ENCODE results near the gene ZXDB.
"Not testable (repeated sequence)": the region's sequence is repeated elsewhere in the genome, so short reads cannot be mapped to it uniquely, and the experiment has no call there.

The ZXDB gene

DNA sequence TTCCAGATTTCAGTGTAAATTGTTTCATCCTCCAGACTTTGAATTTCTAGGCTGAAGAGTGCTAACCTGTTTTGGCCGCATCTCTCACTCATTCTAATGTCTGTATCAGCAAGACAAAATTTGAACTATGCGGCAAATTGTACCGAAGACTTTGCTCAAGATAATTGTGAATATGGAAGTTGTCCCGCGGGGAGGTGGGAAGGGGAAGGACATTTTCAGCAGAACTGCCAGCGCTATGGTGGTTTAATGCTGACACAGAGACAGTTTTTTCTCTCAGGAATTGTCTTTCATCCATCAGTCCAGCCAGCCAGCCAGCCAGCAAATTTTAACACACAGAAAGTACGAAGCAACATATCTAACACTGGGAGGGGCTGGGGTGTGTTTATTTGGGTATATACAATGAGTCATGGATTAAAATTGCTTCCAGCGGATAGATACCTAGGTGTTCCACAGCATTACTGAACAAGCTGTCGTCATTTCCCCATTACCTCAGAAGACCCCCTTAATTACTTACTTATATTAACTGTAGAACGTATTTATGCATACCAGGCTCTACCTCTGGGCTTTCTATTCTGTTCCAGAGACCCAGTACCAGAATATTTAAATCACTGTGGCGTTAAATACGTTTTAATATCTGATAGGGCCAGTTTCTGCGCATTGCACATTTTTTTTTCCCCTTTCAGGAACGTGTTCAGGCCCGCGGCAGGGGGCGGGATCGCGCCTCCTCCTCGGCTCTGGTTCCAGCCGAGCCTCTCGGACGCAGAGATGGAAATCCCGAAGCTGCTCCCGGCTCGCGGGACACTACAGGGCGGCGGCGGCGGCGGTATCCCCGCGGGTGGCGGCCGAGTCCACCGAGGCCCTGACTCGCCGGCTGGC, at the start of gene ZXDB:
Gene ZXDB (plus strand): TSS at position 728 of the 876 bp plus-strand sequence. CDS start 38 bp downstream, at position 766.
- peak within 1 kb of the TSS; percentile 68; the same call in 1 of the 2 replicates for H3K4me3 ChIP-seq (ENCODE audit: low read length)

DNA sequence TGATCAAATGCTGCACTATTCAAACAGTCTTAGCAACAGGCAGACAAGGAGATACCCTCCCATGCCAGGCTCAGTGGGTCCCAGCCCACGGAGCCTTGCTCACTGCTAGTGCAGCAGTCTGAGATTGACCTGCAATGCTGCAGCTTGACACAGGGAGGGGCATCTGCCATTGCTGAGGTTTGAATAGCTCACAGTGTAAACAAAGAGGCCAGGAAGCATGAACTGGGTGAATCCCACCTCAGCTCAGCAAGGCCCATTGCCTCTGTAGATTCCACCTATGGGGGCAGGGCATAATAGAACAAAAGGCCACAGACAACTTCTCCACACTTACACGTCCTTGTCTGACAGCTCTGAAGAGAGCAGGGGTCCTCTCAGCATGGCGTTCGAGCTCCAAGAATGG, 26.6 kb upstream of the ZXDB start:
- no peak overlapping the region for H3K4me3 ChIP-seq (ENCODE audit: low read length)
- TF ChIP-seq ZNF274 (IDR thresholded peaks at IDR 0.05; ENCODE audit: low read depth, low read length) = no peak

DNA sequence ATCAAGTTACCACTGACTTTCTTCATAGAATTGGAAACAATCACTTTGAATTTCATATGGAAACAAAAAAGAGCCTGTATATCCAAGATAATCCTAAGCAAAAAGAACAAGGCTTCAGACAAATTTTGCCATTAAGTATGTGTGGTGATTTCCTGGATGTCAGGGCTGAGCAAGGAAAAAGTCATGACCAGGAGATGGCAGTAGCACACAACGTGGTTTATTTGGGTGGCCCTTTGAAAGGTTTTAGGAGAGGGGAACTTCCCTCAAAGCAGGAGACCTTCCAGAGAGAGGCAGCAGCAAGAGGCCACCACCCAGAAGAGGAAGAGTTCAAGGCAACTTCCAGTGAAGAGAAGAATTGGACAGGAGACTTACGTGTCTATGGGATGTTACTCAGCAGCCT, 18.1 kb upstream of the ZXDB start:
- no peak overlapping the region for H3K4me3 ChIP-seq (ENCODE audit: low read length)
- TF ChIP-seq ZNF274 (IDR thresholded peaks at IDR 0.05; ENCODE audit: low read depth, low read length) = no peak

DNA sequence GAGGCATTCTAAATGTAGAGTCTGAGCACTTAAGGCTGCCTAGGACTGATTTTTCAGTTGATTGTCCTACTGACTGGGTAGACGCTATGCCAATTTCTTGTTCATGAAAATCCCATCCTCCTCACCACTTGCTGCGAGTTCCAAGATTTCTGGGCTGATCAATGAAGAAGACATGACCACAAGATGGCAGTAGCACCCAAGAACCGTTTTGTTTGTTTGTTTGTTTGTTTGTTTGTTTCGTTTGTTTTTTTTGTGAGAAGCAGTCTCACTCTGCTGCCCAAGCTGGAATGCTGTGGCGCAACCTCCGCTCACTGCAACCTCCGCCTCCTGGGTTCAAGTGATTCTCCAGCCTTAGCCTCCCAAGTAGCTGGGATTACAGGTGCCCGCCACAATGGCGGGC, 8.9 kb upstream of the ZXDB start:
- H3K4me3 ChIP-seq (ENCODE audit: low read length) = not testable (repeated sequence)

DNA sequence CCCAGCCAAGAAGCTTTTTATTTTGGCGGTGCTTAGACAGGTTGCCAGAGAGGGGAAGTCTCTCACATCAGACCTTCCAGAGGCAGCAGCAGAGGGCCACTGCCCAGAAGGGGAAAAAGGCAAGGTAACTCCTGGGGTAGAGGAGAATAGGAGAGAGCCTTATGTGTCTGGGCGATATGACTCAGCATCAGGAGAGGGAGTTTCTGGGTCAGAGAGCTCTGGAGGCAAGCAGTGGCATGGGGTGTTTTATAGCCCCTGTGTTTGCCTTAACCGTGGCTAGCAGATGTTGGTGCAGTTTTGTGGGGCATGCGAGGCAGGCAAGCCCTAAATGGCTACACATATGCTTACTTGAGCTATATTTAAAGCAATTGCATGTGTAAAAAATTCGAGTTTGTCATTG, 8.3 kb upstream of the ZXDB start:
- H3K4me3 ChIP-seq (ENCODE audit: low read length) = no peak overlapping the region
- TF ChIP-seq ZNF274 (IDR thresholded peaks at IDR 0.05; ENCODE audit: low read depth, low read length) = no peak

DNA sequence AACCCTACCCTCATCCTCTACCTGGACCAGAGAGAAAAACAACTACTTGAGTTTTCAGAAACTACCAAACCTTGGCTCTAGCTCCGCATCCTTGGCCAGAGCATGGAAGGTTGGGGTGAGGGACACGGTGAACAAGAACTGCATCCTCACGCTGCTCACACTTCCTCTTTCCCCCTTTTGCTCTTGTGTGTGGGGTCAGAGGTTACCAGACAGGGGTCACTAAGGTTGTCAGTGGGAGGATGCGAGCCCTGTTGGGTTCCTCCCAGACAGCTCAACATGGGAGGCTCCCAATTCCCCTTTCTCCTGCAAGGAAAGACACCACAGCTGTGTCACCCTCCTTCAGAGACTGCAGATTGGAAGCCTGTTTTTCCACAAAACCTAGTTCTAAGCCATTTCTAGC, 5.5 kb upstream of the ZXDB start:
- H3K4me3 ChIP-seq (ENCODE audit: low read length) = no peak overlapping the region
- TF ChIP-seq ZNF274 (IDR thresholded peaks at IDR 0.05; ENCODE audit: low read depth, low read length) = no peak

DNA sequence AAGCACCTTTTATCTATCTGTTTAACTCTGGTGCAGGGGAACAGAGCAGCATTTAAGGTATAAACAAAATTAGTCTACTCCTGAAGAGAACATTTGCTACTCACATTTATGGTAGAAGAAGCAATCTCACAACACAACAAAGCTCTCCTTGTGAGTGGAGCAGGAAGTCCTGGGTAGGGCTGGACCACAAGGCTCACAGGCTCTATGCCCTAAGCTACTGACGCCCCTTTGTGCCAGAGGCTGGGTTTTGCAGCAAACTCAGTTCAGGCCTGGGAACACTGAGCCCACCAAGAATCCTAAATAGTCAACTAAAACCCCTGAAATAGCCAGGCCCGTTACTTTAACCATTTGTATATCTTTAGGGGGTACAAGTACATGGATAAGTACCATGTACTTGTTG, 4.7 kb upstream of the ZXDB start:
- no peak for TF ChIP-seq ZNF274 (IDR thresholded peaks at IDR 0.05; ENCODE audit: low read depth, low read length)
- no peak overlapping the region for H3K4me3 ChIP-seq (ENCODE audit: low read length)

DNA sequence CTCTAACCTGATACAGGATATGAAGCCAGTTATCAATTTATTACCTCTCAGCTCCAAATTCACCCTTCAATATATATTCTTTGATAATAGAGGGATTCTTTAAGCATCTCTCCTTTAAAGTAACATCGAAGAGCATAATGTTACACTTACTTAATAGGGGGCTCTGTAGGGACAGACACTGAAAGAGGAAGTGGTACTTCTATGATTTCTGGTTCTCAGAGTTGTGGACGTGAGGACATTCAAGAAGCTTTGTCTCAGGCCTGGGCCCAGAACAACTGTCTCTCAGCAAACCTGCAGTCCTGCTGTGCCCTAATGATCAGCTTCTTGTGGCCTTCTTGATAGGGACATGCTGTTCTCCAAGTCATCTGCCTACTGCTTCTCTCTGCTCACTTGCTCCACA, 4.2 kb upstream of the ZXDB start:
- H3K4me3 ChIP-seq (ENCODE audit: low read length) = no peak overlapping the region
- no peak for TF ChIP-seq ZNF274 (IDR thresholded peaks at IDR 0.05; ENCODE audit: low read depth, low read length)

DNA sequence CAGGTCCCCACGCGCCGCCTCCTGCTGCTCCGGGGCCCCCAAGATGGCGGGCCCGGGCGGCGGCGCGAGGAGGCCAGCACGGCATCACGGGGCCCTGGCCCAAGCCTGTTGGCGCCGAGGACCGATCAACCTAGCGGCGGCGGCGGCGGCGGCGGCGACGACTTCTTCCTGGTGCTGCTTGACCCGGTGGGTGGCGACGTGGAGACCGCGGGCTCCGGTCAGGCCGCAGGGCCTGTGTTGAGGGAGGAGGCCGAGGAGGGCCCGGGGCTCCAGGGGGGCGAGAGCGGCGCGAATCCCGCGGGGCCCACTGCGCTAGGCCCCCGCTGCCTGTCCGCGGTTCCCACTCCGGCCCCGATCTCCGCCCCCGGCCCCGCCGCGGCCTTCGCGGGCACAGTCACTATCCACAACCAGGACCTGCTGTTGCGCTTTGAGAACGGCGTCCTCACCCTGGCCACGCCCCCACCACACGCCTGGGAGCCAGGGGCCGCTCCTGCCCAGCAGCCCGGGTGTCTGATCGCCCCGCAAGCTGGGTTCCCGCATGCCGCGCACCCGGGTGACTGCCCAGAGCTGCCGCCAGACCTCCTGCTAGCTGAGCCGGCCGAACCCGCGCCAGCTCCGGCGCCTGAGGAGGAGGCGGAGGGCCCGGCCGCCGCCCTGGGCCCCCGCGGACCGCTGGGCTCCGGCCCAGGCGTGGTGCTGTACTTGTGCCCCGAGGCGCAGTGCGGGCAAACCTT, 516 bp downstream of the ZXDB start:
- H3K4me3 ChIP-seq (ENCODE audit: low read length) = peak overlapping the region; percentile 68; the same call in 1 of the 2 replicates

DNA sequence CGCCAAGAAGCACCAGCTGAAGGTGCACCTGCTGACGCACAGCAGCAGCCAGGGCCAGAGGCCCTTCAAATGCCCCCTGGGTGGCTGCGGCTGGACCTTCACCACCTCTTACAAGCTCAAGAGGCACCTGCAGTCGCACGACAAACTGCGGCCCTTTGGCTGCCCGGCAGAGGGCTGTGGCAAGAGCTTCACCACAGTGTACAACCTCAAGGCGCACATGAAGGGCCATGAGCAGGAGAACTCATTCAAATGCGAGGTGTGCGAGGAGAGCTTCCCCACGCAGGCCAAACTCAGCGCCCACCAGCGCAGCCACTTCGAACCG, 1.0 kb downstream of the ZXDB start:
- H3K4me3 ChIP-seq (ENCODE audit: low read length) = peak overlapping the region; percentile 68; the same call in 1 of the 2 replicates

DNA sequence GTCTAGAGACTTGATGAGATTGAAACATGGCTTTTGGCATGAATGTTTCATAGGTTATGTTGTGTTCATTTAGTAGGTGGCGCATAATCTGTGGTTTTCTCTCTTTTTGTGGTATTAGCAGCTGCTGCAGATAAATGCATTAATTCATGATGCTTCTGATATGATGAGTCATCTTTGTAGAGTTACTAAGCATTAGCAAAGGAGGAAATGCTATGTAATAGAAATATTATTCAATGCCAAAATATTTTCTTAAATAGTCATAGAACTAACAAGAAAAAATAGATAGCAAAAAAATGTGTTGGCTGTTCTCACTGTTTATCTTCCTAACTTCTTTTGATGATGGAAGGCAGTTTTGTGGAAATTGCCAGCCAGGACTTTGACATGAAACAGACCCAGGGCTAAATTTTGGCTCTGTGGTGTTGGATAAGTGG, 3.6 kb downstream of the ZXDB start:
- H3K4me3 ChIP-seq (ENCODE audit: low read length) = no peak overlapping the region
- no peak for TF ChIP-seq ZNF274 (IDR thresholded peaks at IDR 0.05; ENCODE audit: low read depth, low read length)

DNA sequence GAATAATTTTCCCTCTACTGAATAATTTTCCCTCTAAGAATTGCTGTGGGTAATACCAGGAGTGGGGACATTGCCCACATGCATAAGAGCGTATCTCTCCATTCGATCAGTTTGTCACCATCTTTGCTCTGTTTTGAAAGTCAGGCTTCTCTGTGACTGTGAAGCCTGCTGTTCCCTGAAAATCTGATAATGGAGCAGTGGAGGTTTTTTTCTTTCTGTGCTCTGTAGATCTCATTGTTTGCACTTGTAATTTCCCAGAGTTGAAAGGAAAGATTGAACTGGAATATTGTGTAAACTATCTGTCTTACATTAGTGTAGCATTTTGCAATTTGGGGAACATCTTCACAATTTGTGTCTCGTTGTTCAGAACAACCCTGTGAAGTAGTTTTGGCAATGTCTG, 4.3 kb downstream of the ZXDB start:
- no peak overlapping the region for H3K4me3 ChIP-seq (ENCODE audit: low read length)

DNA sequence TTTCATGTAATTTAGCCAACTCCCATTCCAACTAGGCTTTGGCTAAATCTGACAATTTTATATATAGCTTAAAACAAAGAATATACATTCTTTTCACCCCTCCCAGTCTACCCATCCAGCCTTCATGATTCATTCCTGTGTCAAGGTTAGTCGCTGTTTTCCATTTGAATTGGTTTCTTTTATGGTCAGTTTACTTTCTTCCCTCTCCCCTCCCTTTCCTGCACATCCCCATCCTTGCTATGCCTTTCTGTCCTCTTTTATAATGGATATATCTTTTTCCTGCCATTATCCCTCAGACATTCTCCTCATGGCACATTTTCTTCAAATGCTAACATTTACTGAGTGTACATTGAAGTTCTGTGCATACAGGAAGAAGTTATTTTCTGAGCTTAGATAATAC, 4.7 kb downstream of the ZXDB start:
- no peak overlapping the region for H3K4me3 ChIP-seq (ENCODE audit: low read length)
- no peak for TF ChIP-seq ZNF274 (IDR thresholded peaks at IDR 0.05; ENCODE audit: low read depth, low read length)

More for the DNA sequence above, 4.3 kb downstream of the ZXDB start:
- no peak for TF ChIP-seq ZNF274 (IDR thresholded peaks at IDR 0.05; ENCODE audit: low read depth, low read length)

DNA sequence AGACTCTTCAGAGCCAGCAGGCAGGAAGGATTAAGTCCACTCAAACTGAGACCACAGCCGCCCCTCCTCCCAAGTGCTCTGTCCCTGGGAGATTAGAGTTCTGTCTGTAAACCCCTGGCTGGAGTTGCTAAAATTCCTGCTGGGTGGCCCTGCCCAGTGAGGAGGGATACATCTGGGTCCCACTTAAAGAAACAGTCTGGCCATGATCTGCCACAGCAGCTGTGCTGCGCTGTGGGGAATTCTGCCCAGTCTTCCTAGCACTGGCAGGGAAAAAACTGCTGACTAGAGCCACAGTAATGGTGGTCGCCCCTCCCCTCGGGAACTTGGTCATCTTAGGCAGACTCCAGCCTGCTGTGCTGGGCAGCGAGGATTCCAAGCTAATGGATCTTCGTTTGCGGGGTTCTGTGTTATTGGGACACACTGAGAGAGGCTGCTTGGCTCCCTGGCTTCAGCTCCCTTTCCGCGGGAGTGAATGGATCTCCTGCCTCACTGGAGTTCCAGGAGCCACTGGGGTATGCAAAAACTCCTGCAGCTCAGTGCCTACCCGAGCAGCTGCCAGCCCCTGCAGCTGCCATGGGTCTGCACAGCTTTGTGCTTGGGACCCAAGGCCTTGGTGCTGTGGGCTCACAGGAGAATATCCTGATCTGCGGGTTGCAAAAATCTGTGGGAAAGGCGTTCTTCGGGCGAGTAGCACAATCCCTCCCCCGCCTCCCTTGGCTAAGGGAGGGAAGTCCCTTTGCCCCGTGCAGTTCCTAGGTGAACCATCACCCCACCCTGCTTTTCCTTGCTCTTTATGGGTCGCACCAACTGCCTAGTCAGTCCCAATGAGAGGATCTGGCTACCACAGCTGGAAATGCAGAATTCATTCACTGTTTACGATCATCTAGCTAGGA, 15.7 kb downstream of the ZXDB start:
- TF ChIP-seq ZNF274 (IDR thresholded peaks at IDR 0.05; ENCODE audit: low read depth, low read length) = no peak
- H3K4me3 ChIP-seq (ENCODE audit: low read length) = no peak overlapping the region

DNA sequence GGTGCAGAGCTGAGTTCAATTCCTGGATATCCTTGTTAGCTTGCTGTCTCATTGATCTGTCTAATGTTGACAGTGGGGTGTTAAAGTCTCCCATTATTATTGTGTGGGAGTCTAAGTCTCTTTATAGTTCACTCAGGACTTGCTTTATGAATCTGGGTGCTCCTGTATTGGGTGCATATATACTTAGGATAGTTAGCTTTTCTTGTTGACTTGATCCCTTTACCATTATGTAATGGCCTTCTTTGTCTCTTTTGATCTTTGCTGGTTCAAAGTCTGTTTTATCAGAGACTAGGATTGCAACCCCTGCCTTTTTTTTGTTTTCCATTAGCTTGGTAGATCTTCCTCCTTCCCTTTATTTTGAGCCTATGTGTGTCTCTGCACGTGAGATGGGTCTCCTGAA, 21.5 kb downstream of the ZXDB start:
- H3K4me3 ChIP-seq (ENCODE audit: low read length) = not testable (repeated sequence)

DNA sequence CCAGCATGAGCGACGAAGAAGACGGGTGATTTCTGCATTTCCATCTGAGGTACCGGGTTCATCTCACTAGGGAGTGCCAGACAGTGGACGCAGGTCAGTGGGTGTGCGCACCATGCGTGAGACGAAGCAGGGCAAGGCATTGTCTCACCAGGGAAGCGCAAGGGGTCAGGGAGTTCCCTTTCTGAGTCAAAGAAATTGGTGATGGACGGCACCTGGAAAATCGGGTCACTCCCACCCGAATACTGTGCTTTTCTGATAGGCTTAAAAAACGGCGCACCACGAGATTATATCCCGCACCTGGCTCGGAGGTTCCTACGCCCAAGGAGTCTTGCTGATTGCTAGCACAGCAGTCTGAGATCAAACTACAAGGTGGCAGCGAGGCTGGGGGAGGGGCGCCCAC, 37.6 kb downstream of the ZXDB start:
- not testable (repeated sequence) for H3K4me3 ChIP-seq (ENCODE audit: low read length)
